ENCODE data around the gene LAMA1.

LAMA1 gene

DNA sequence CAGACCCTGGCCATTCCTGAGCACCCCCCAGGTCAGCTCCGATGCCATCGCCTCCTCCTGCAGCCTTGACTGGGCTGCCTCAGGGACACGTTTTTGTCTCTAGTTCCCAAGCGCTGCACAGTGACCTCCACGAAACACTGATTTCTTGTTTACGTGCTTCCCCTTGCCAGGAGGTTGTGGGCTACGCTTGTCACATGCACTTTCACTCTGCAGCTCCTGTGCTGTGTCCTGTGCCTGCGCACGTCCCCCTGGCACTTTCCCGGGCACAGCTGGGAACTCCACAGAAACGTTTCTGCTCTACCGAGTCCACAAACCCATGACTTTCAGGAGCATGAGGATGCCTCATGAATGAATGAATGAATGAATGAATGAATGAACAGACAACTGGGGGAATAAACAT is 160.6 kb downstream of the LAMA1 start:
- no peak overlapping the region for H3K4me3 ChIP-seq (ENCODE audit: low read depth, low read length)
- DNase-seq (ENCODE audit: low read depth): no peak
- TF ChIP-seq, protein P1, sequence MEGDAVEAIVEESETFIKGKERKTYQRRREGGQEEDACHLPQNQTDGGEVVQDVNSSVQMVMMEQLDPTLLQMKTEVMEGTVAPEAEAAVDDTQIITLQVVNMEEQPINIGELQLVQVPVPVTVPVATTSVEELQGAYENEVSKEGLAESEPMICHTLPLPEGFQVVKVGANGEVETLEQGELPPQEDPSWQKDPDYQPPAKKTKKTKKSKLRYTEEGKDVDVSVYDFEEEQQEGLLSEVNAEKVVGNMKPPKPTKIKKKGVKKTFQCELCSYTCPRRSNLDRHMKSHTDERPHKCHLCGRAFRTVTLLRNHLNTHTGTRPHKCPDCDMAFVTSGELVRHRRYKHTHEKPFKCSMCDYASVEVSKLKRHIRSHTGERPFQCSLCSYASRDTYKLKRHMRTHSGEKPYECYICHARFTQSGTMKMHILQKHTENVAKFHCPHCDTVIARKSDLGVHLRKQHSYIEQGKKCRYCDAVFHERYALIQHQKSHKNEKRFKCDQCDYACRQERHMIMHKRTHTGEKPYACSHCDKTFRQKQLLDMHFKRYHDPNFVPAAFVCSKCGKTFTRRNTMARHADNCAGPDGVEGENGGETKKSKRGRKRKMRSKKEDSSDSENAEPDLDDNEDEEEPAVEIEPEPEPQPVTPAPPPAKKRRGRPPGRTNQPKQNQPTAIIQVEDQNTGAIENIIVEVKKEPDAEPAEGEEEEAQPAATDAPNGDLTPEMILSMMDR (IDR thresholded peaks at IDR 0.05; ENCODE audit: control insufficient read depth, extremely low read depth, insufficient read depth): no peak

DNA sequence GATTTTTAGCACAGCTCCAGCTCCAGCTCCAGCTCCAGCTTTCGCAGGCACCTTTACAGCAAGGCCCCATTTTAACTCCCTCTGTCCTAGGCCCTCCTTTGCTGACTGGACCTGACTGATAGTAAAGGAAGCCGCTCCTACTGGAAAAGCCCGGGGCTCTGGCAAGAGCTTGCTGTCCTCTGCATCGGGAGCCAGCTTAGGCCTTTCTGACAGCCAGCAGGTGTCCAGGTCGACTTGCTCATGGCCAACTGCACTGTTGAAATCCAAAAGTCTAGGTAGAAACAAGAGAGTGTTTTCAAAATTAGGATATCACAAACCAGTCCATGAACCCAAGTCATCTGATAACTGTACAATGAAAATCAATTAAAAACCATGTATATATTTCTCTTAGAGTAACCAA is 161.1 kb downstream of the LAMA1 start:
- no peak overlapping the region for H3K4me3 ChIP-seq (ENCODE audit: low read depth, low read length)
- TF ChIP-seq, protein P1 (IDR thresholded peaks at IDR 0.05; ENCODE audit: control insufficient read depth, extremely low read depth, insufficient read depth): no peak

GRCh38 chr18:6955304-6955703 is 162.3 kb downstream of the LAMA1 start:
- TF ChIP-seq, protein P1 (IDR thresholded peaks at IDR 0.05; ENCODE audit: control insufficient read depth, extremely low read depth, insufficient read depth): no peak
- no peak for DNase-seq (ENCODE audit: low read depth)
- no peak overlapping the region for H3K4me3 ChIP-seq (ENCODE audit: low read depth, low read length)

More for the DNA sequence above, 161.1 kb downstream of the LAMA1 start:
- DNase-seq (ENCODE audit: low read depth): no peak

DNA sequence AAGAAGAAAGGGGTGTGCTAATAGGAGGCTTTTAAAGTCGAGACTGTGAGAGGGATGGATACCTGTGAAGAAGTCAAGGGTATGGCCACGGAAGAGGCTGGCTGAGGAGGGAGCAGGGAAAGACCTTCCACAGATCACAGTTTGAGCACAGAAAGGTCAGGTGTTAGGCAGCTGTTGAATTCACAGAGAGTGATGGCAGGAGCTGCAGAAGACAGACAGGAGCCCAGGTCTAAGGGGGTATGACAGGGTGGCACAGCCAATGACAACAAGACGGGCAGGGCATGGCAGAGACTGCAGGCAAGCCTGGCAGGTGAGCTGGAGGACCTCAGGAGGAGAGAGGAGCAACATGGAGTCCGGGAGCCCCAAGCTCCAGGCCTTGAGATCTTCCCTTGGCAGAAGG is 163.1 kb downstream of the LAMA1 start:
- H3K4me3 ChIP-seq (ENCODE audit: low read depth, low read length): no peak overlapping the region
- TF ChIP-seq, protein P1 (IDR thresholded peaks at IDR 0.05; ENCODE audit: control insufficient read depth, extremely low read depth, insufficient read depth): no peak
- no peak for DNase-seq (ENCODE audit: low read depth)

DNA sequence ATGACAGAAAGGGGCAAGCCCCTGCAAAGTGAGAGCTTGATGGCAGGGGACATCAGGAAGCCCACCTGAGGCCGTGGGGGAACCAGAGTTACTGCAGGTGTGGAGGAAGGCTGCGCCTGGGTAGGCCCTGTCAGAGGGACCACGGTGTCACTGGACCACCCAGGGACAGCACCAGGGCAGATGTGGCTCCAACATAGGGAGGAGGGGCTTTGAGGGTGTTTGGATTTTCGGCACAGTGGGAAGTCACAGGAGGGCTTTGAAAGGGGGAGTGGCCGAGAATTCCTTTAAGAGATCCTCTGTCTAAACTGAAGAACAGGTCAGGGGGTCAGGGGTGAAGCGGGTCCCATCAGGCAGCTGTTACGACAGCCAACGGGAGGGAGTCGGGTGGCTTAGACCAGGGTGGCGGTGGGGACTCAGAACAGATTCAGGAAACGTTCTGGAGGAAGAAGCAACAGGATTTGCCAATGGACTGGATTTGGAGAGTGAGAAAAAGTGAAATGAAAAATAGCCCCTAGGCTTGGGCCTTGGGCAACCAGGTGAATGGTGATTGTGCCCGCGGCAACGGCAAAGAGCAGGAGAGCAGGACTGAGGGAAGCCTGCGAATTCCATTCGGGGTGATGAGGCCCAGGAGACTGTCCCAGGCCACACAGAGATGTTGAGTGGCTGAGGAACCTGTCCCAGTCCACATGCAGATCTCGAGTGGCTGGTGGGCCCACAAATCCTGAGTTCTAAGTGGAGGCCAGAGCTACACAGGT is 166.1 kb downstream of the LAMA1 start:
- no peak overlapping the region for H3K4me3 ChIP-seq (ENCODE audit: low read depth, low read length)
- no peak for DNase-seq (ENCODE audit: low read depth)
- TF ChIP-seq, protein P1 (IDR thresholded peaks at IDR 0.05; ENCODE audit: control insufficient read depth, extremely low read depth, insufficient read depth): no peak

- DNase-seq (ENCODE audit: low read depth): no peak
- no peak overlapping the region for H3K4me3 ChIP-seq (ENCODE audit: low read depth, low read length)
- TF ChIP-seq, protein P1 (IDR thresholded peaks at IDR 0.05; ENCODE audit: control insufficient read depth, extremely low read depth, insufficient read depth): no peak
Observed at GRCh38 chr18:6950641-6951040, 167.0 kb downstream of the LAMA1 start.
